ENCODE measurements around the gene RAB3IL1.

Gene RAB3IL1

GRCh38 chr11:61907871-61908729 is 9.3 kb downstream of the RAB3IL1 start:
- Histone ChIP-seq H3K27ac (ENCODE audit: low read length) (no peak overlapping the region), H3K79me2 (ENCODE audit: low read length) (no peaks in the 10 kb centered on the region), H2AFZ (ENCODE audit: low read depth, low read length) (no peak overlapping the region), H3K9ac (ENCODE audit: low read length) (no peak overlapping the region), H3K27me3 (ENCODE audit: low read depth, low read length) (no peaks in the 10 kb centered on the region), H4K20me1 (ENCODE audit: insufficient read depth, low read length) (no peaks in the 10 kb centered on the region), H3K9me3 (ENCODE audit: insufficient read depth, low read length) (no peaks in the 10 kb centered on the region), H3K36me3 (replicated peaks; ENCODE audit: low read depth, low read length) (no peaks in the 10 kb centered on the region), H3K4me2 (ENCODE audit: low read length) (no peak overlapping the region), H3K4me3 (ENCODE audit: low read length) (no peak overlapping the region), H3K4me1 (ENCODE audit: low read length) (no peaks in the 10 kb centered on the region)
- TF ChIP-seq, protein P1, sequence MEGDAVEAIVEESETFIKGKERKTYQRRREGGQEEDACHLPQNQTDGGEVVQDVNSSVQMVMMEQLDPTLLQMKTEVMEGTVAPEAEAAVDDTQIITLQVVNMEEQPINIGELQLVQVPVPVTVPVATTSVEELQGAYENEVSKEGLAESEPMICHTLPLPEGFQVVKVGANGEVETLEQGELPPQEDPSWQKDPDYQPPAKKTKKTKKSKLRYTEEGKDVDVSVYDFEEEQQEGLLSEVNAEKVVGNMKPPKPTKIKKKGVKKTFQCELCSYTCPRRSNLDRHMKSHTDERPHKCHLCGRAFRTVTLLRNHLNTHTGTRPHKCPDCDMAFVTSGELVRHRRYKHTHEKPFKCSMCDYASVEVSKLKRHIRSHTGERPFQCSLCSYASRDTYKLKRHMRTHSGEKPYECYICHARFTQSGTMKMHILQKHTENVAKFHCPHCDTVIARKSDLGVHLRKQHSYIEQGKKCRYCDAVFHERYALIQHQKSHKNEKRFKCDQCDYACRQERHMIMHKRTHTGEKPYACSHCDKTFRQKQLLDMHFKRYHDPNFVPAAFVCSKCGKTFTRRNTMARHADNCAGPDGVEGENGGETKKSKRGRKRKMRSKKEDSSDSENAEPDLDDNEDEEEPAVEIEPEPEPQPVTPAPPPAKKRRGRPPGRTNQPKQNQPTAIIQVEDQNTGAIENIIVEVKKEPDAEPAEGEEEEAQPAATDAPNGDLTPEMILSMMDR (IDR thresholded peaks at IDR 0.05; ENCODE audit: low read depth, low read length) = no peak
- TF ChIP-seq EZH2phosphoT487 (IDR thresholded peaks at IDR 0.05; ENCODE audit: low read depth) = no peak

DNA sequence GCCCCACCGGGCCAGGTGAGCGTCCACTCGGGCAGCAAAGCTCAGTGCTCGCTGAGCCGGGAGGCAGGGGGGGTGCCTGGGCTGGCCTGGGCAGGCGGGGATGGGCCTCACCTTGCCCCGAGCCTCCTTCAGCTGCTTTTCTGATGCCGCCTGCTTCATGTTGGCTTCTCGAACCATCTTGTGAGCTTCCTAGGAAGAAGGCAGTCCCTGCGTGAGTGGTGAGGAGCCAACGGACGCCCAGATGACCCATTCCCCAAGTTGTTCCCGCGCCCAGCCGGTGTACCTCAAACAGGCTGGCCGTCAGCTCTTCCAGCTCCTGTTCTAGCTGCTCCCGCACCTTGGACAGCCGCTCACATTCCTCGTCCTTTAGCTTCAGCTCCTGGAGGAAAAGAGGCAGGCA is 10.1 kb downstream of the RAB3IL1 start:
- H2AFZ ChIP-seq (ENCODE audit: low read depth, low read length) = no peak overlapping the region
- no peaks in the 10 kb centered on the region for H3K4me1 ChIP-seq (ENCODE audit: low read length)
- H3K79me2 ChIP-seq (ENCODE audit: low read length) = no peaks in the 10 kb centered on the region
- H3K36me3 ChIP-seq (replicated peaks; ENCODE audit: low read depth, low read length) = no peaks in the 10 kb centered on the region
- H3K4me3 ChIP-seq (ENCODE audit: low read length) = no peak overlapping the region
- H3K27me3 ChIP-seq (ENCODE audit: low read depth, low read length) = no peaks in the 10 kb centered on the region
- no peaks in the 10 kb centered on the region for H3K9me3 ChIP-seq (ENCODE audit: insufficient read depth, low read length)
- no peaks in the 10 kb centered on the region for H4K20me1 ChIP-seq (ENCODE audit: insufficient read depth, low read length)
- H3K9ac ChIP-seq (ENCODE audit: low read length) = no peak overlapping the region
- H3K27ac ChIP-seq (ENCODE audit: low read length) = no peak overlapping the region
- H3K4me2 ChIP-seq (ENCODE audit: low read length) = no peak overlapping the region
- TF ChIP-seq, protein P1 (IDR thresholded peaks at IDR 0.05; ENCODE audit: low read depth, low read length) = no peak
- no peak for TF ChIP-seq EZH2phosphoT487 (IDR thresholded peaks at IDR 0.05; ENCODE audit: low read depth)

GRCh38 chr11:61906522-61906909 is 10.8 kb downstream of the RAB3IL1 start:
- no peak for TF ChIP-seq EZH2phosphoT487 (IDR thresholded peaks at IDR 0.05; ENCODE audit: low read depth)
- TF ChIP-seq, protein P1 (IDR thresholded peaks at IDR 0.05; ENCODE audit: low read depth, low read length) = no peak
- no peaks in the 10 kb centered on the region for H3K27me3 ChIP-seq (ENCODE audit: low read depth, low read length)
- no peak overlapping the region for H3K4me2 ChIP-seq (ENCODE audit: low read length)
- no peak overlapping the region for H3K27ac ChIP-seq (ENCODE audit: low read length)
- H3K9me3 ChIP-seq (ENCODE audit: insufficient read depth, low read length) = no peaks in the 10 kb centered on the region
- H3K9ac ChIP-seq (ENCODE audit: low read length) = no peak overlapping the region
- no peaks in the 10 kb centered on the region for H3K79me2 ChIP-seq (ENCODE audit: low read length)
- H4K20me1 ChIP-seq (ENCODE audit: insufficient read depth, low read length) = no peaks in the 10 kb centered on the region
- H3K4me3 ChIP-seq (ENCODE audit: low read length) = no peak overlapping the region
- no peaks in the 10 kb centered on the region for H3K36me3 ChIP-seq (replicated peaks; ENCODE audit: low read depth, low read length)
- no peaks in the 10 kb centered on the region for H3K4me1 ChIP-seq (ENCODE audit: low read length)
- H2AFZ ChIP-seq (ENCODE audit: low read depth, low read length) = no peak overlapping the region

DNA sequence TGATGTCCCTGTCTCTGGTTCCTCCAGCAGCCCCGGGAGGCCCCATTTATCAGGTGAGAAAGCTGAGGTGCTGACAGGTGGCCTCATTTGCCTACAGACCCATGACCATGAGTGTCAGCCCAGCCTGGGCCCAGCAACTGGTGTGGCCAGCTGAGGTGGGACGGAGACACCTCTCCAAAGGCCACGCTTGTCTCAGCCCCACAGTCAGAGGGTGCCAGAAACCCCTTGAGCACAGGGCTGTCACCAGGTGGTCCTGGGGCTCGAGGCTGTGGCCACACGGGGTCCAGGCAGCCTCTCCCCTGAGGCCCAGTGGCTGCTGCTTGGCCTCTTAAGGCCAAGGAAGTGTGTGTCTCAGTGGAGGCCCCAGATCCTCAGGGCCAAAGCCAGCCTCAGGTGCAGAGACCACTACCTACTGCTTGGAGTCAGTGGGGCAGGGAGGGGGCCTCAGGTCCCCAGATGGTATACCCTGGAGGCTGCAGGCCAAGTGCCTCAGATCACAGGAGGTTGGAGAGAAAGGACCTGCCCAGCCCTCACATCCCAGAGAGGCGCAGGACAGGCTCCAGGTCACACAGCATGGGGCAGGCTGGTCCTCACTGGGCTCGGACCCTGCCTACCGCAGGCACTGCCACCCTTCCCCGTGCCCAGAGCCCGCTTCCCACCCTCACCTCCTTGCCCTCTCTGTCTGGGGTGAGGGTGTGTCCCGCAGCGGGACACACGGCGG is 11.4 kb downstream of the RAB3IL1 start:
- Histone ChIP-seq H3K9ac (ENCODE audit: low read length) (no peak overlapping the region), H3K79me2 (ENCODE audit: low read length) (no peaks in the 10 kb centered on the region), H3K4me2 (ENCODE audit: low read length) (no peak overlapping the region), H2AFZ (ENCODE audit: low read depth, low read length) (no peak overlapping the region), H3K4me3 (ENCODE audit: low read length) (no peak overlapping the region), H3K27ac (ENCODE audit: low read length) (no peak overlapping the region), H3K9me3 (ENCODE audit: insufficient read depth, low read length) (no peaks in the 10 kb centered on the region), H3K36me3 (replicated peaks; ENCODE audit: low read depth, low read length) (no peaks in the 10 kb centered on the region), H4K20me1 (ENCODE audit: insufficient read depth, low read length) (no peaks in the 10 kb centered on the region), H3K27me3 (ENCODE audit: low read depth, low read length) (no peaks in the 10 kb centered on the region), H3K4me1 (ENCODE audit: low read length) (no peaks in the 10 kb centered on the region)
- TF ChIP-seq, protein P1 (IDR thresholded peaks at IDR 0.05; ENCODE audit: low read depth, low read length) = no peak
- TF ChIP-seq EZH2phosphoT487 (IDR thresholded peaks at IDR 0.05; ENCODE audit: low read depth) = no peak

Measured in OCI-LY3 (cell line).